ENCODE results near the gene LIPJ.
A peak's percentile ranks its signal among the peaks of the same experiment; 100 is the strongest.

The LIPJ gene

DNA sequence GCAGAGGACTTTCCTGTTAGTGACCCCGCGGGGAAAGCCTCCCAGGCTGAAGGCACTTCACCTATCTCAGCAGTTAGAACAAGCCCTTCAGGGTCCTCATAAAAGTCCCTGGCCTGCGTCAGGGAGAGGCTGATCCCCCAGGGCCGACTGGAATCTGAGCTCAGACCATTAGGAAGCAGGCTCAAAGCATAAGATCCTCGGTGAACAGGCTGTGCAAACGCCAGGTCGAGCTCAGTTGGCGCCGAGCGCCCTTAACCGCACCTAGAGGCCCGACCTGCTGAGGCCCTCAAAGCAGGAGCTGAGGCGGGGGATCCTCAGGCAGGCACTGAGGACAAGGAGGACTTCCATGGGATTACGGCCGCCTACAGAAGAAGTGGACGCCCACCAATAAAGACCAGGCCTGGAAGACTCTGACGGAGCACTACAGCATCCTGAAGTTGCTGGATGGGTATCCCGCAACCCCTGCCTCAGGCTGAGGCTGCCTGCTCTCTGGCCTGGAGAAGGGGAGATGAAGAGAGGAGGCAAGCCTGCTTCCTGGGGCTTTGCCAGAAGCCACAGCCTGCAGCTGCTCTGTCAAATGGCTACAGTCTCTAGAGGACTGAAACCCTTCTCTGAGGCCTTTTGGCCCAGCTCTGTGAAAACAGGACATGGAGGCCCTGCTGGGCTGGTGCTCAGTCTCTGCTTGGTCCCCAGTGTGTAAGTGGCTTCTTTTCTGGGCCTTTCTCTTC, 29.9 kb downstream of the LIPJ start:
- no peak for TF ChIP-seq CTCF (IDR thresholded peaks at IDR 0.05; ENCODE audit: low read depth, low read length)
- peak in 1 of 2 donors; percentile 14 for DNase-seq (ENCODE audit: low read depth in 2 of 2)
- H3K4me3 ChIP-seq (replicated peaks in 1 of 2; ENCODE audit: low read depth in 2 of 2, low read length in 2 of 2): no peak overlapping the region

DNA sequence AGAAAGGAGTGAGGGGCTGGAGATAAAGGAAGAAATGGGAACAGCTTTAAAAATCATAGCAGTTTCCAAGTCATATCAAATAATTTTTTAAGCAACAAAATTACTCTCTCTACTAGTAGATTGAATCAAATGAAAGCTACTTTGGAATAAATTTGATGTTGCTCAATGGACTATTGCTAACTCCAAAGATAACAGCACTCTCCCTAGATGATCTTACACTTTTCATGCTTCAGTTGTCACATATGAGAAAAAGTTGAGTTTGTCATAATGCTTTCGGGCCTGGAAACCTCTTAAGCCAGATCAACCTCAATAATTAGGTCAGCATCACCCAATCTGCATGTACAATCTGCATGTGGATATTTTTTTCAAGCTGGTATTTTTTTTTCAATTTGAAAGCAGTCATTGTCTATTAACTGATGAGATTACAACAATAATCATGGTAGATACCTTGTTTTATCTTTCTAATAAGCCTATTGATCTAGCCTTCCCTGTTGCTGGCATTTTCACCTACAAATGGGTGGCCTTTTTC, 31.3 kb downstream of the LIPJ start:
- DNase-seq (ENCODE audit: low read depth in 2 of 2): no peak
- no peak overlapping the region for H3K4me3 ChIP-seq (replicated peaks in 1 of 2; ENCODE audit: low read depth in 2 of 2, low read length in 2 of 2)
- no peak for TF ChIP-seq CTCF (IDR thresholded peaks at IDR 0.05; ENCODE audit: low read depth, low read length)

DNA sequence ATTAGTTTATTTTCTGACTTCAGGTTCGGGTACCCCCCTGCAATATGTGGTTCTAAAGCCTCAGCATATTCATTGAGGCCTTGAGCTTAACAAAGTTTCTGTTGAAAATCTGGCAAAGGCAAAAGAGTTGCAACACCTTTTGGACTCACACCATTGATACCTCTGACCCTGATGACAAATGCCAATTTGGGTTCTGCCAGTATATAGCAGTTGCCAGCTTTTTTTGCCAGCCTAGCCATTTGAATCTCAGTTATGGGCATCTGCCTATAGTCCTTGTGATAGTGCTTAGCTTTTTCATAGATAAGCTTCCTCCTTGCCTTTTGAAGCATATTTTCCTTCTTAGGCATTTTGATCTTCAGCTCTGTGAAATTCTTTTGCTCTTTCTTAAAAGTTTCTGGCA, 31.9 kb downstream of the LIPJ start:
- no peak overlapping the region for H3K4me3 ChIP-seq (replicated peaks in 1 of 2; ENCODE audit: low read depth in 2 of 2, low read length in 2 of 2)
- DNase-seq (ENCODE audit: low read depth in 2 of 2): peak in 1 of 2 donors; percentile 30
- no peak for TF ChIP-seq CTCF (IDR thresholded peaks at IDR 0.05; ENCODE audit: low read depth, low read length)

GRCh38 chr10:88620441-88620840, 33.9 kb downstream of the LIPJ start:
- DNase-seq (ENCODE audit: low read depth in 2 of 2): no peak
- H3K4me3 ChIP-seq (replicated peaks in 1 of 2; ENCODE audit: low read depth in 2 of 2, low read length in 2 of 2): no peak overlapping the region
- no peak for TF ChIP-seq CTCF (IDR thresholded peaks at IDR 0.05; ENCODE audit: low read depth, low read length)

DNA sequence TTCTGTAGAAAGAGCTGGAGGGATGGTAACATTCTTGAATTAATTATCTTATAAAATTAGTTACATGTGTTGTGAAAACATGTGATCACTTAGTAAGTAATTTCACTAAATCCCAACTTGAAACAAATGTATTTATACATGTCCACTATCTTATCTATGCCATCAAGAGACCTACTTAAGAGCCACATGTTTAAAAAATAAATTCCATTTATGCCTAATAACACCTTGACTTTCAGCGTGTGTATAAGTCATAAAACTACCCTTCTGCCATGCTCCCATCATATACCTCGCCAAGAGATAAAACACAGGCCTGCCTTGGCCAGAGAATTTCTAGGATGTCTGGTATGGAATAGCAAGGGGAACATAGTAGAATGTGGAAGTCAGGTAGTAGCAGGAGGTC, 37.3 kb downstream of the LIPJ start:
- TF ChIP-seq CTCF (IDR thresholded peaks at IDR 0.05; ENCODE audit: low read depth, low read length): no peak
- no peak for DNase-seq (ENCODE audit: low read depth in 2 of 2)

GRCh38 chr10:88624840-88625239, 38.3 kb downstream of the LIPJ start:
- no peak for DNase-seq (ENCODE audit: low read depth in 2 of 2)
- no peak overlapping the region for H3K4me3 ChIP-seq (replicated peaks in 1 of 2; ENCODE audit: low read depth in 2 of 2, low read length in 2 of 2)
- no peak for TF ChIP-seq CTCF (IDR thresholded peaks at IDR 0.05; ENCODE audit: low read depth, low read length)

More for the DNA sequence above, 37.3 kb downstream of the LIPJ start:
- no peak overlapping the region for H3K4me3 ChIP-seq (replicated peaks in 1 of 2; ENCODE audit: low read depth in 2 of 2, low read length in 2 of 2)
